NCI-H2081 treated with DMSO at 0.1 percent for 48 hours (cell line): ENCODE results near the gene ACSM6.

Experiments
- DNase-seq: peaks from one replicate; lab custom pipeline; 2025; lab: John Stamatoyannopoulos, UW

Gene ACSM6

GRCh38 chr10:95273393-95274312 lies 79.6 kb downstream of the ACSM6 start:
- no peak for DNase-seq

GRCh38 chr10:95275726-95276366 lies 81.8 kb downstream of the ACSM6 start:
- DNase-seq: no peak

GRCh38 chr10:95276367-95277200 lies 82.5 kb downstream of the ACSM6 start:
- no peak for DNase-seq

- DNase-seq: no peak
Observed at GRCh38 chr10:95277201-95277570, 83.1 kb downstream of the ACSM6 start.

- DNase-seq: no peak
Observed at GRCh38 chr10:95277614-95278013, 83.6 kb downstream of the ACSM6 start.
